Fibroblast of mammary gland (primary cell): ENCODE measurements around the gene YOD1.

Source experiments
- DNase-seq: peaks from one replicate; pipeline ENCODE4 v3.0.0-alpha.2; 2010; ENCODE audit warnings: low read depth
- H3K4me3 ChIP-seq: 2 replicates; pipeline ENCODE4 v1.5.1; 2011; ENCODE audit warnings: low read depth, mild to moderate bottlenecking, low read length, moderate library complexity; ENCODE audit not compliant: control insufficient read depth
- TF ChIP-seq, protein P1 (sequence below): conservative IDR thresholded peaks from 2 replicates; pipeline ENCODE4 v1.5.1; 2011; ENCODE audit warnings: low read depth, low read length, inconsistent platforms; ENCODE audit not compliant: control insufficient read depth, insufficient read depth

YOD1 gene

DNA sequence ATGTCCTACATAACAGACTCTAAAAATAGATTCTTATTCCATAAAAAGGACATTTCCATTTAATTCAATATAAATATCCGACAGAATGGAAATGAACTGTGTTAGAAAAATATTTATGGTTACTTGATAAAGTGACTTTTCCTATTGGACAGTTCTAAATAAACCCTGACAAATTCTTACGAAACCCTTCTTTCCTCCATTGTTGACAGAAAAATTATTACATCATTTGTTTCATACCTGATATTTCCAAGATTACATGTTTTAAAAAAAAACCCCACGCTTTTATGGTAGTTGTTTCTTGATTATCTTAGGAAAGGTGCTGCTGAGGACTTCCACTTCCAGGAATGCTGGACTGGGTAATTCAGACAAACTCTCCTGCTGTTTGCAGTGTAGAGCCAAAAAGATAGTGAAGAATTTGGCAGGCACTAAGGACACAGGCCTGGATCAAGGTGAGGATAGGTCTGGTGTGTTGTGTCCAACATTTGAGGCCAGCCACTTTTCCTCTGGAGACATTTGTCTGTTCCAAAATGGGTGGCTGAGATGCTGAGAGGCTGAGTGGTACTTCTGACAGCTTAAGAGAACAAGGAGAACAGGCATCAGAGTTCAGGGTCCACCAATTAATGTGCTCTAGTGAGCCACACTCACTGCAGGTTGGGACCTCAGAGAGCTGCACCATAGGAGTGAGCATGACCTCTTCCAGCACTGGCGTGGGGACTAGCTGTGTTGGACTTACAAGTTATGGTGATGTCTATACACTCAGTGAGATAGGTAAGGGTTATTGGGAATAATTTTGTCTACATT, 11.4 kb downstream of the YOD1 start:
- TF ChIP-seq, protein P1, sequence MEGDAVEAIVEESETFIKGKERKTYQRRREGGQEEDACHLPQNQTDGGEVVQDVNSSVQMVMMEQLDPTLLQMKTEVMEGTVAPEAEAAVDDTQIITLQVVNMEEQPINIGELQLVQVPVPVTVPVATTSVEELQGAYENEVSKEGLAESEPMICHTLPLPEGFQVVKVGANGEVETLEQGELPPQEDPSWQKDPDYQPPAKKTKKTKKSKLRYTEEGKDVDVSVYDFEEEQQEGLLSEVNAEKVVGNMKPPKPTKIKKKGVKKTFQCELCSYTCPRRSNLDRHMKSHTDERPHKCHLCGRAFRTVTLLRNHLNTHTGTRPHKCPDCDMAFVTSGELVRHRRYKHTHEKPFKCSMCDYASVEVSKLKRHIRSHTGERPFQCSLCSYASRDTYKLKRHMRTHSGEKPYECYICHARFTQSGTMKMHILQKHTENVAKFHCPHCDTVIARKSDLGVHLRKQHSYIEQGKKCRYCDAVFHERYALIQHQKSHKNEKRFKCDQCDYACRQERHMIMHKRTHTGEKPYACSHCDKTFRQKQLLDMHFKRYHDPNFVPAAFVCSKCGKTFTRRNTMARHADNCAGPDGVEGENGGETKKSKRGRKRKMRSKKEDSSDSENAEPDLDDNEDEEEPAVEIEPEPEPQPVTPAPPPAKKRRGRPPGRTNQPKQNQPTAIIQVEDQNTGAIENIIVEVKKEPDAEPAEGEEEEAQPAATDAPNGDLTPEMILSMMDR, result no peak
- DNase-seq, result no peak

DNA sequence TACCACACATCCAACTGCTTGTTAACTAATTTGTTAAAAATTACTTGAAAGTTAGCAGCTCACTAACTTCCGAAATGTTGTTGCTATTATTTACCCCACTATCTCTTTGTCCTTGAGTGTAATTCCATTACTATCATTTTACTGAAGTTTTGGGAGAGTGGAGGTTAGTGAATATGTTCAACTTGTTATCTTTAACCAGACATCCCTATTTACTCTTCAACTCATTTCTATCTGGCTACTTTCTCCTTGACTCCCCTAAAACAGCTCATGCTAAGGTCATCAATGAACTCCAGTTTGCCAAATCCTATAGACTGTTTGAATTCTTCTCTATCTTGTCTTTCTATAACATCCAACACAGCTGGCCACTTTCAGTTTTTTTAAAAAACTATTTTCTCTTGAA, 14.1 kb downstream of the YOD1 start:
- TF ChIP-seq, protein P1, result no peak
- no peak for DNase-seq
- H3K4me3 ChIP-seq, result no peak overlapping the region

More for the DNA sequence above, 11.4 kb downstream of the YOD1 start:
- H3K4me3 ChIP-seq, result no peak overlapping the region

DNA sequence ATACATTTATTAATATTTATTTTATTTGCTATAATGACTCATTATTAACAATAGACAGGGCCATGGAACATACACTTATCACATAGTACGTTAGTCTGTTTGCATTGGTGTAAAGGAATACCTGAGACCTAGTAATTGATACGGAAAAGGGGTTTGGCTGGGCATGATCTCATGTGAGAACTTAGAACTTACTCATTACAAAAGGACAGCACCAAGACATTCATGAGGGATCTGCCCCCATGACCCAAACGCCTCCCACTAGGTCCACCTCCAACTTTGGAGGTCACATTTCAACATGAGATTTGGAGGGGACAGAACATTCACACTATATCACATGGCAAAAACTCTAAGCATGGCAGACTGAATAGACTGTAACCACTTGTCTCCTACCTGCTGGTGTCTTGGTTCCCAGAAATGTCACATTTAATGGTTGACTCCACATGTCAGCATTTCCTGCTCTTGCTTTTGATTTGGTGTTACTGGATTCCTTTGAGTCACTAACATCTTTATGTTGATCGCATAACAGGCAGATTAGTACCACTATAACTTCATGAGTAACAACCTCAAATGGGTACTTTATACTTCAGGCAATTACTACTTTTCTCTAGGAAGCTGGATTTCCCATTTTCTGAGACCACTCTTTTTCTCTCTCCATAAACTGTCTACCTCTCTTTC, 15.0 kb downstream of the YOD1 start:
- no peak for DNase-seq
- H3K4me3 ChIP-seq, result no peak overlapping the region
- TF ChIP-seq, protein P1, result no peak

DNA sequence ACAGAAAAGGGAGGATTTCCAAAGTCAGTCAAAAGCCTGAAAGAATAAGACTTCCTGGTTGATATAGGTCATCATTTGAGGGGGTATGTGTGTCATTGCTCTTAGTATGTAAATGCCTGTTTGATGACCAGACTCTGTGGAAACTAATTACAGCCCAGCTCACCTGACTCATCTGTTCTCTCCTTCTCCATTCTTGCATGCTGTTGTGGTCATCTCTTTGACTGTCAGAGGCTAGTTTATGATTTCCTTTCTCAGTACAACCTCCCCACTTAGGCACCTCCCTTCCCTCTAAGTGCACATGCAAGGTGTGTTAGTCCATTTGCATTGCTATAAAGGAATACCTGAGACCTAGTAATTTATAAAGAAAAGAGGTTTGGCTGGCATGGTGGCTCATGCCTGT, 16.0 kb downstream of the YOD1 start:
- peak; percentile 81 for DNase-seq
- no peak overlapping the region for H3K4me3 ChIP-seq
- TF ChIP-seq, protein P1, result no peak

DNA sequence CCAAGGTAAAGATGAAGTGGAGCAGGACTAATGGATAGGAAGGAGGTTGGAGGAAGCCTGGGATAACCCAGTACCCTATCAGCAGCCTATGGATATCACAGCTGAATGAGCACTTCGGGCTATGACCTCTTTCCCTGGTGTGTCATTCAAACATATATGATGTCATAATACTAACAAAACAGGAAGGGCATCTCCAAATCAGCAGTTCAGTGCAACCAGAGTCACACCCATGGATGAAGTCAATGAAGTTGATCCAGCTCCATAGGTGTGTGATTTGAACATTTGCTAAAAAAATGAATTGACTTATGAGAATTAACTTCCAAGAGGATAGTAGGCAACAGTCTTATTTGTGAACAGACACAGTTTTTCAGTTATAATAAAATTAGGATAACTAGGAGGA, 16.8 kb downstream of the YOD1 start:
- TF ChIP-seq, protein P1, result no peak
- no peak for DNase-seq
- no peak overlapping the region for H3K4me3 ChIP-seq

DNA sequence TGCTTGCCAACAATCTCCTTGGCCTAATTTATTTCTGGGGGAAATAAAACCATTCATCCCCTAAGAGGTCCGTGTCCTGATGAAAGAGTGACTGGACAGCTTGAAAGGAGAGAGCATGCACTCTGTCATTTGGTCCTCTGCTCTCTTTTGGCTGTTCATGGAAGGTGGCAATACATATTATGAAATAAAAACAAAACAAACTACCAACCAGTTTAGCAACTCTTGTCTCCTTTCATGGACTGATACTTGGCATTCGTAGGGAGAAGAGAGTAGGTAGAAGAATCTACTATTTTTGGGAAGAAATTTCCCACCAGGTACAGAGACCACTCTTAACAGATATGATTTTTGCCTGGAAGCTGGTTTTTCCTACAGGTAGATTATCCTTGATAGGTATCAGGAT, 17.7 kb downstream of the YOD1 start:
- no peak for DNase-seq
- TF ChIP-seq, protein P1, result no peak
- H3K4me3 ChIP-seq, result no peak overlapping the region
